HUDEP-2 (cell line): ENCODE measurements around the gene IRF5.
"Not testable (repeated sequence)": the region's sequence is repeated elsewhere in the genome, so short reads cannot be mapped to it uniquely, and the experiment has no call there.

Experiments
- DNase-seq, 76 experiments: peaks; one replicate each; lab custom pipeline; 2025; ENCODE audit not compliant: unreplicated experiment in 76 of 76; lab: John Stamatoyannopoulos, UW

IRF5 gene

GRCh38 chr7:128906001-128906765 is 31.5 kb upstream of the IRF5 start:
- DNase-seq: no peak

DNA sequence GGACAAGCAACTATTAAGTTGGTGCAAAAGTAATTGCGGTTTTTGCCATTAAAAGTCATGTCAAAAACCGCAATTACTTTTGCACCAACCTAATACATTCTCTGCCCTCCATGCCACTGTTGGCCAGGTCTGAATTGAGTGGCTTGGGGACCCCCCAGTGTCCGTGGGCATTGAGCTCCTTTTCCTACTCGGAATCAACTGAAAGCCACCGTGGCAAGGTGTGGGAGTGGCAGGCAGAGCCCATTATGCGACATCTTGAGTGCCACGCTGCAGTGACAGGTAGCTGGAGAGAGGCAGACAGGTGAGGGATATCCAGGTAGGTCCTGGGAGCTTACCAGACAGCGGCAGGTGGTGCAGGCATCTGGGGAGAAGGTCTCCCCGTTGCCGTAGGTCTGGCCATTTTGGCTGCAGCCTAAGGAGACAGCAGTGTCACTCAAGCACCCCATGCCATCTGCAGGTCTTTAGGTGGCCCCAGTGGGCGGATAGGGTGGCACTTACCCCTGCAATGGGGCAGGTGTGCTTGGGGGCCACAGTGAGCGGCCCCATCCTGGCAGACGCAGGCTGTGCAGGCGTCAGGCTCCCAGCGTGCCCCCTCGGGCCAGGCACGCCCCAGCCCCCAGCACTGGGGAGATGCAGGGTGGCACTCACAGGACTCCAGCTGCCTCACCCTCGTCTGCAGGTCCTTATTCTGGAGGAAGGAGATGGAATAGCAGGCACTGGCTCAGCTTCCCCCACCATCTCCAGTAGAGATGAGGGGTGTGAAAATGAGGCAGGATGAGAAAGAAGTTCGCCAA is 30.8 kb upstream of the IRF5 start:
- no peak for DNase-seq

DNA sequence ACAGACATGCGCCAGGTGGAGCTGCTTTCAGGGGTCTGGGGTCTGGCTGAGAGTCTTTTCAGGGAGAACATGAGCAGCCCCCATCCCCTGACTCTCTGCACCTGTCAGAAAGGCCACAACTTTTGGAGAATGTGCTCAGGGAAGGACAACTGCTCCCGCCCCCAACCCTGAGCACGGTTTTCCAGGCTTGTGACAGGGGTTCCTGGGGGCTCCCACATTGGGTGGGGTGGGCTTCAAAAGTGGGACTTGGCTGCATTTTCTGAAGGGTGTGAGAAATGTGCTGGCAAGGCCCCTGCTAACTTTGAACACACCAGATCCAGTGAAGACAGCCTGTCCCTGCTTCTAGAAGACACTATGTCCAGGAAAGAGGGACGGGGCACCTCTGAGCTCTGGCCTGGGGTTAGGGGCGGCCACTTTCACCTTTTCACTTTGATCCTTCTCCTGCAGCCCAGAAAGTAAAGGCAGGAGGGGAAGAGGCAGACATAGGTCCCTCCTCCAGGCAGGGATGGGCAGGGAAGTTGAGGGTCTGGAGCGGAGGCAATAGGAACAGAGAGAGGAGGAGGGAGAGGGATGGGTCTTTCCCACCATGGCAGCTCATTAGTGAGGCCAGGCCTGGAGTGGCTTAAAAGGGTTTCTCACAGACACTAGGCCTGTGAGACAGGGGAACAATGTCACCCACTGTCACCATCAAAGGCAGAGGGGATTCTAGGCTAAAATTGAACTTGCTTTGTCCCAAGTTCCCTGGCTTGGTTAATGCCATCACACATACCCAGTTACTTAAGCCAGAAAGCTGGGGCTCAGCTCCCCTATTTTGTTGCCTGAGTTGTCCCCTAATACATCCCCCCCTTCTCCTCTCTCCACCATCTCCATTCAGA is 28.7 kb upstream of the IRF5 start:
- DNase-seq: no peak

GRCh38 chr7:128909625-128910568 is 27.8 kb upstream of the IRF5 start:
- DNase-seq: no peak

DNA sequence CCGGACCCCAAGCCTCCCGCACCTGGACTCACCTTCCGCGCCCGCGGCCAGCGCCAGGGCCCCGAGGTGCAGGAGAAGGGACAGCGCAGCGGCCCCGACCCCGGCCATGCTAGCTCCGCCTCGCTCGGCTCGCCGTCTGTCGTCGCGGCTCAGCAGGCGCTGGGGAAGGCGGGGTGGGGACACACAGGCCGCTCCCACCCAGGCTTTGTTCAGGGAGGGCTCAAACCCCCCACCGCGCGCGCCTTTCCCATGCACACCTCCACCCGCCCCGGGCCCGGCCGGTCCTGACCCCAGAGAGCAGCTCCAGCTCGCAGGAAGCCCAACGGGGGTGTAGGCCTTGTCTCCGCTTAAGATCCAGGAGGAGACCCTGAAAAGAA is 27.2 kb upstream of the IRF5 start, which contains the start of gene KCP:
TSS of gene KCP (minus strand) at position 141 of the 377 bp plus-strand sequence. CDS start at position 108, 33 bp downstream.
- no peak for DNase-seq

DNA sequence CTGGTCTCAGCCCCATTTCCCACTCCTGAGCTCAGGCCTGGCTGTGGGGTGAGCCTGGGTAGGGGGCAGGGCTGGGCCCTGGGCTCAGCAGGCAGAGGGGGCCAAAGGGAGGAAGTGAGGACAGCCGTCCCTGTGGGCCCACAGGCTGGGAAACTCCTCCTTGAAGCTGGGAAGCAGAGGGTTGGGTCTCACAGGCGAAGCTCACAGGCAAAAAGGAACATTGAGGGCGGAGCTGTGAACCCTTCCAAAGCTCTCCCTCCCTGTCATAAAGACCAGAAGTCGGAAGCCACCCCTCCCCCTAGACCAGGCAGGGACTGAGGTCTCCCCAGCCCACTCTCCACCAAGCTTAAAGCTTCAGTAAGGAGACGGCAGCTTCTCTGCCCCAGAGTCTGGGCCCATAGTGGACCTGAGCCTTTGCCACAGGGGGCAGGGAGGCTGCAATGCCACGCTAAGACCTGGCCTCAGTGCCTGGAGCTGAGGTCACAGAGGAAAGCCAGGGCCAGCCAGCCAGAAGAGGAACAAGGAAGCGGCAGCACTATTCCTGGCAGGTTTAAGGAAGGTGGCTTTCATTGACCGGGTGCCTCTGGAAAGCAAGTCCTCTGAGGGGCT is 26.2 kb upstream of the IRF5 start:
- DNase-seq: no peak

DNA sequence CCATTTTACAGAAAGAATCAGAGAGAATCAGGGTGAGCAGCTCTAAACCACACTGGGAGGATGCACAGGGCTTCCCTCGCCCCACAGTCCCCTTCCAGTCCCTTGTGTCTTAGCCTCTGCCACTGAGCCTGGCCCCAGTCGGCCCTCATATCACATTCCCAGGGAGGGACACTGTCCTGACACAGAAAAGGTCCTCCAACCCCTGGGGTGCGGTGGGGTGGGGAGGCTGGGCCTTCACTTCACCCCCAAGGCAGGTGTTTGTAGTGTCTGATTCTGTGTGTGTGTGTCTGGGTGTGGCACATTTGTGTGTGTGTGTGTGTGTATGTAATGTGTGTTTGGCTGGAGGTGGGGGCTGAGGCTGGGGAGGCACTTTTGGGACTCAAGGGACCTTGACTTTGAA is 25.4 kb upstream of the IRF5 start:
- DNase-seq: no peak

DNA sequence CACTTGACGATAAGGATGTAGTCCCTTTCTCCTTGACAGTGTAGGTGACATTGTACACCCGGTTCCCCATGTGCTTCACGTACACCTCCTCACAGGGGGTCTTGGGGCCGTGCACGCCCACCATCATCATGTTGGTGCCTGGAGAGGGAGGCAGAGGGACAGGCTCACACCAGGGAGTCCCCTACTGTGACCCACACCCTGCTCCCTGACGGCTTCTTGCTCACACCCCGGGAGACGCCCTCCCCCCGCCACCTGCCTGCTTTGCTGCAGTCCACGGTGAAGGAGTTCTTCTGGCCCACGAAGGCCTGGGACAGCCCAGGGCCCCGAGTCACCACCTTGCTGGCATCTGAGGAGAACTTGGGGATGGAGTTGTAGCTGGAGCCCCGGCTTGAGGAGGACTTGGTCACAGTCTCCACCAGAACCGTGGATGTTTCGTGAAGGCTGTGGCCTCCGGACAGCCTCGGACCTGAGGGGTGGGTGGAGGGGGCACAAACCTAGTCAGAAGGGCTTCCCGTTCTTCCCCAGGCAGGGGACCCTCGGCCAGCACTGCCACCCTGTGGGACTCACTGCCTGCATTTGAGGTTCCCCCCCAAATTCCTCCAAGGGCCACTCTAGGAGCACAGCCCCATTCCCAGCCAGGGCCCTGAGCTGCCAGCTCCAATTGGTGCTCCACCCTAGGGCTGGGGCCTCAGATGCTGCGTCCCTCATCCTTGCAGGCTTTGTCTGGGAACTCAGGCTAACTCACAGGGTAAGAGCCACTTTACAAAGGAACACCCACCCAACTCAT is 24.8 kb upstream of the IRF5 start:
- not testable (repeated sequence) for DNase-seq

DNA sequence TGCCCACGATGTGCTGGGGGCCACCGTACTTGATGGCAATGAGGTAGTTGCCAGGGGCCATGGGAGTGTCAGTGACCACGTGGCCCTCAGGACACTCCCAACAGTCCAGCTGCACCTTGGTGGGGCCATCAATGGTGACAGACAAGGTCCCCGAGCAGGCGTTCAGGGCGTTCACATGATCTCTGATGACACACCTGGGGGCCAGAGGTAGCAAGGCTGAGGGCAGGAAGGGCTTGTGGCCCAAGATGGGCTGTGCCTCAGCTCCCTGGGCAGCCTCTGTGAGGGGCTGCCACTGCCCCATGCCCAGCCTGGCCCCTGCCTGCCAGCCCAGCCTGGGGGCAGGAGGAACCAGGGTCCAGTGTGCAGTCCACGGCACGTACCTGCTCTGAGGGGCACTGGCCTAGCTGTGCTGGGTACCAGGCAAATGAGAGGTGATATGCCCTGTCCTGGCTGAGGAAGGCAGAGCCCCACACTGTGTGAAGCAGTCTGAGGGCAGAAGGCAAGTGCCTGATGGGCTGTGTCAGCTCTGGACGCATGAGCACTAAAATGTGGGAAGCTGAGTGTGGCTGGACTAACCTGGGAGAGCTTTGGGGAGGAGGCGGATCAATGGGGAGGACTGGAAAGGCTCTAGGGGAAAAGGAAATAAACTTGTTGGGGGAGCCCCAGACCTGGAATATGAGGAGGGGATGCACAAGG is 23.7 kb upstream of the IRF5 start:
- no peak for DNase-seq

DNA sequence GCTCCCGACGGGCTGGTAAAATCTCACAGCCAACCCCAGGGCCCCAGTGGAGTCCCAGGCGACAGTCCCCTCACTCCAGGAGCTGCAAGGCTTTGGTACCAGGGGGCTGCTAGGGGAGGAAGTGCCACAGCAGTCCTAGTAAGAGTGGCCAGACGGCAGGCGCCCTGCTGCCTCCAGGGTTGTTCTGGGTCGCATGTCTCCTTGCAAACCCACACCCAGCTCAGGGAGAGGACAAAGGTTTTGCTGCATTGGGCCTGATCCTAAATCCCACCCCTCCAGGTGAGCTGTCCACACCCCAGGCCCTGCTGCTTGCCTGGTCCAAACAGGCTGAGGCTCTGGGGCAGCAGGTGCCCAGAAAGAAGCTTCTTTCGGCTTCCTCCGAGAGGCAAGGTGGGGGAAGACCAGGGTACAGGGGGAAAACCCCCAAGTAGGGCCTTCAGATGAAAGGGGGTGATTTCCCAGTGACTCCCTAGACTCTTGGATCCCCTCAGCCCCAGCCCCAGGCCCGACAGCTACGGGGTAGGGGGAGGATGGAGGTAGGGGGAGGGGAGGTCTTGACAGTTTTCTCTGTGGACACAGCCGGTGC is 23.1 kb upstream of the IRF5 start:
- no peak for DNase-seq

DNA sequence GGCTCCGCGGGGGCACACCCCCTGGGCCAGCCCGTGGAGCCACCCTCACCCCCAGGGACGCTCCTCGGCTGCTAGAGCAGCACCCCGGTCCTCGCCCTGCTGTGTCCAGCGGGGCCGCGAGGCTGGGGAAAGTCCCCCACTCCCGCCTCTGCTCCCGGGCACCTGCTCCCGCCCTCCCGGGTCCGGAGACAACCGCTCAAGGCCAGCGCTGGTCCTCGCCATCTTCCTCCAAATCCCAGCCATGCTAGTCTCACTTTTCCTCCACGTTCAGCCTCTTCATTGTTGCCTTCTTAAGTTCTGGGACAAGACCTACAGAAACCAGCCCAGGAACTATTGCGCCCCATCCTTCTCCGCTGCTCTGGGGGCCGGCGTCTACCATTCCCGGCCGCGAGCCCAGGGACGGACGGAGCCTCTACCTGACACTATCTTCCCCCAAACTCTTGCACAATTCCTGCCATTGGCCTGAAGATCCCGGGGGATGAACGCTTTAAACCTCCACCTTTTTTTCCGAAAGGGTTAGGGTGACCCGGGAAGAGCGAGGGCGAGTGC is 22.4 kb upstream of the IRF5 start:
- no peak for DNase-seq

DNA sequence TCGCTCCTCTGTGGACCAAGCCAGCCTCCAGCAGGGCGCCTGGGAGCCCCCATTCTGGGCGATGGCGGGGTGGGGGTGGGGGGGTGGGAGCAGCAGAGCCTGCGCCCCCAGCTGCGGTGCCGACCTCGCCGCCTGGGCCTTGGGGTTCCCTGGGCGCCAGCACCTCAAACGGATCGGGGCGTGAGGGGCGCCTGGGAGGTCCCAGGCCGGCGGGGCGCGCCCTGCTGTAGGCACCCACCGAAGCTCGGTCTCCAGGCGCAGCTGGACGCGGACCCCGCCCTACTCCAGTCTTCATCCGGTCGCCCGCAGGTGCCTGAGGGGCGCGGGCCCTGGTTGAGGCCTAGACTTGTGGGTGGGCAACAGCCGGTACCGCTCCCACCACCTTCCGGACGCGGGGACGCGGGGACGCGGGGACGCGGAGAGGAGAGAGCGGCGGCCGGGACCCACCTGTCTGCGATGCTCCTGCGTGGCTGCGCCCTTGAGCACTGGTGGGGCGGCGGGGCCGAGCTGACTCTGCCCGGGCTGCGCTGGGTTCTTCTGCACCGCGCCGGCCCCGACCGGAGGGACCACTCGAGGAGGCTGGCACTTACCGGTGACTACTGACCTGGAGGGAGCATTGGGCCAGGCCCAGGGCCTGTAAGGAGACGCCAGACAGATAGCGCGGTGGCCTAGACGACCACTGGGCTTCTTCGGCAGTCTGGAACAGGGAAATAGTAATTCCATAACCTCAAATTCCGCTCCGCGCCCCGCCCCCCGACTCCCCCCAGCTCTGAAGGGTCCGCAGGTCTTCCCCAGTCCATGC is 21.7 kb upstream of the IRF5 start:
- no peak for DNase-seq

DNA sequence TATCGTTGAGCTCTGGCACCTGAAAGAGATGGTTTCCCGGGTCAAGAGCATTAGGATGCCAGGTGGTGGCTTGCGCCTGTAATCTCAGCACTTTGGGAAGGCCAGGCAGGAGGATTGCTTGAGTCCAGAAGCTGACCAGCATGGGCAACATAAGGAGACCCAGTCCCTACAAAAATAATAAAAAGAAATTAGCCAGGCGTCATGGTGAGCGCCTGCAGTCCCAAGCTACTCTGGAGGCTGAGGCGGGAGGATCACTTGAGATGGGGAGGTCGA is 21.1 kb upstream of the IRF5 start:
- DNase-seq: no peak

DNA sequence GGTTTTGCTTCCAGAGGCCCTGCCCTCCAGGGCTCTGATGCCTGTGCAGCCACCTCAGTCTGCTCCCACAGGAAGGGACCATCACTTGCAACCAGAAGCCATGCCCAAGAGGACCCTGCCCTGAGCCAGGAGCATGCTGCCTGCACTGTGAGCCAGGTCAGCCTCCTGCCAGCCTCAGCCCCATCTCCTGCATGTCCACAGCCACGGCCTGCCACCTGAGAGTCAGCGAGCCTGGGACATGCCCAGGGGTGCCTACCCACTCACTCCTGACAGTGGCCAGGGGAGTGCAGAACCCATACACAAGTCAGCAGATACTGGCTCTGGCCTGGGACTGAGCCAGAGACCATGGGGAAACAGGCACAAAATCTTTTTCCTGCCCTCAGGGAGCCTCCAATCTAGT is 20.6 kb upstream of the IRF5 start:
- DNase-seq: no peak

GRCh38 chr7:128918016-128918665 is 19.6 kb upstream of the IRF5 start:
- no peak for DNase-seq

DNA sequence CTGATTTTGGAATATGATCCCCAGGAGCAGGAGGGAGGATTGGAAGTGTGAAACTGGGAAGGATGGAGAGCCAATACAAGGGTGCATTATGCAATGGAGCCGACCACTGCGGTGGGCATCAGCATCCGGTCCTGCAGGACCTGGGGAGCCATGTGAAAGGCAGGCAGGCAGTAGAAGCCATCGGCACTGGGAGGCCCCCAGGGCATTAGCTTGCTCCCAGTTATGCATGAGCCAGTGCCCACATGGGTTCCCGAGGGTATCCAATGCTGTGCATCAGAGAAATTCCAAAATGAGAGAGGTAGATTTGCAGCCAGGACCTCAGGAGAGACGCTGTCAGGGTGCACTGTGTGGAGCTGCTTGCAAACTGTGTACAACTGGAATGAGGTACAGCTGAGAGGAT is 18.5 kb upstream of the IRF5 start:
- DNase-seq: no peak
